Stomach smooth muscle (tissue), 2 donors: ENCODE data around the gene ARFGEF3.

Source experiments
- H3K27ac ChIP-seq: one replicate; pipeline ENCODE4 v1.7.0; 2013; ENCODE audit warnings: mild to moderate bottlenecking, low read length, inconsistent platforms
- H3K27me3 ChIP-seq, 2 donors: one replicate each; pipeline ENCODE4 v1.7.0; 2013; ENCODE audit warnings: low read length in 2 of 2; ENCODE audit not compliant: insufficient read depth in 2 of 2, control insufficient read depth in 1 of 2
- H3K36me3 ChIP-seq, 2 donors: one replicate each; pipeline ENCODE4 v1.7.0; 2013; ENCODE audit warnings: low read length in 2 of 2; ENCODE audit not compliant: control insufficient read depth in 2 of 2, insufficient read depth in 2 of 2
- H3K4me1 ChIP-seq: one replicate; pipeline ENCODE4 v1.7.0; 2013; ENCODE audit warnings: low read length; ENCODE audit not compliant: control insufficient read depth, insufficient read depth
- H3K4me3 ChIP-seq, 2 donors: one replicate each; pipeline ENCODE4 v1.7.0; 2013; ENCODE audit warnings: low read length in 2 of 2
- H3K9ac ChIP-seq, 2 donors: one replicate each; pipeline ENCODE4 v1.7.0; 2013; ENCODE audit warnings: low read length in 2 of 2, mild to moderate bottlenecking in 1 of 2
- H3K9me3 ChIP-seq, 2 donors: one replicate each; pipeline ENCODE4 v1.7.0; 2013; ENCODE audit warnings: low read length in 2 of 2; ENCODE audit not compliant: control insufficient read depth in 2 of 2
- donor health status: healthy.
- donor health status: Pancreatic carcinoma.

The ARFGEF3 gene

DNA sequence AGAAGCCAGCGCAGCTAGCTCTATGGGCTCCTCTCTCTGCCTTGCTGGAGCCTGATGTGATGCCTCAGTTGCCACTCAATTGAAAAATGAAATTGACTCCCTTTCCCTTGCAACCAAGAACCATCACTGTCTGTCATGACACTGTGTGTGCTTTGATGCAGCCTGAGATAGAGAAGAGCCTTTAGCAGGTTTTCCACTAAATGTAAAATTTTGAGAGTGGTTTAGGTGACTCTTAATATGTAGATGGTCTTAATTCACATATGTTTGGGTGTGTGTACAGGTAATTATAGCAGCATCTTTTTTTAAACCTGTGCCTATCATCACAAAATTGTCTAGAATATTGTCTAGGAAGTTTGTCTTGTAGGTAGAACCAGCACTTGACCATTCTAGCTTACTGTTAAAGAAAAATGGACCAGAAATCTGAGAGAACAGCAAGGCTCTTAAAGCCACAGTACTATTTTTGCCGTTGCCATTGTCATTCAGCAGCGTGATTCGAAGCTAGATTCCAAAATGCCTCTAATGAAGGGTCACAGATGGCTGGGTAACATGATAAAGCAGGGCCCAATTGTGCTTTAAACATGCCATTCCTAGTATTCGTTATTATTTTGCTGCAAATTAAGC lies 1.3 kb downstream of the ARFGEF3 start:
- Histone ChIP-seq H3K4me3 (no peak overlapping the region), H3K9ac (no peak overlapping the region), H3K4me1 (peaks cover 12% of the 10 kb centered on the region), H3K36me3 (no peaks in the 10 kb centered on the region), H3K27me3 (peaks cover 16 to 27% of the 10 kb centered on the region in 2 donors), H3K9me3 (no peaks in the 10 kb centered on the region), H3K27ac (no peak overlapping the region)

DNA sequence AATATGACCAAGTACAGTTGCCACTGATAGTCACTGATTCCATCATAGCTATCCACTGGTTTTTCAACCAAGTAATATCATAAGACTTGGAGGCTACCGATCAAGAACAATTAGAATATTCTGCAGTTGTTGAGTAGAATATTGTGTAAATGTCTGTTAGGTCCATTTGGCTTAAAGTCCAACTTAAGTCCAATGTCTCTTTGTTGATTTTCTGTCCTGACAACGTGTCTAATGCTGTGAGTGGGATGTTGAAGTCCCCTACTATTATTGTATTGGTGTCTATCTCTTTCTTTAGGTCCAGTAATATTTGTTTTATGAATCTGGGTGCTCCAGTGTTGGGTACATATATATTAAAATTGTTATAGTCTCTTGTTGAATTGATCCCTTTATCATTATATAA lies 13.9 kb downstream of the ARFGEF3 start:
- H3K4me3 ChIP-seq, result no peak overlapping the region
- H3K4me1 ChIP-seq, result no peaks in the 10 kb centered on the region
- H3K9ac ChIP-seq, result no peak overlapping the region
- no peak overlapping the region for H3K27ac ChIP-seq
- H3K27me3 ChIP-seq, result no peaks in the 10 kb centered on the region
- no peaks in the 10 kb centered on the region for H3K36me3 ChIP-seq
- H3K9me3 ChIP-seq, result no peaks in the 10 kb centered on the region

DNA sequence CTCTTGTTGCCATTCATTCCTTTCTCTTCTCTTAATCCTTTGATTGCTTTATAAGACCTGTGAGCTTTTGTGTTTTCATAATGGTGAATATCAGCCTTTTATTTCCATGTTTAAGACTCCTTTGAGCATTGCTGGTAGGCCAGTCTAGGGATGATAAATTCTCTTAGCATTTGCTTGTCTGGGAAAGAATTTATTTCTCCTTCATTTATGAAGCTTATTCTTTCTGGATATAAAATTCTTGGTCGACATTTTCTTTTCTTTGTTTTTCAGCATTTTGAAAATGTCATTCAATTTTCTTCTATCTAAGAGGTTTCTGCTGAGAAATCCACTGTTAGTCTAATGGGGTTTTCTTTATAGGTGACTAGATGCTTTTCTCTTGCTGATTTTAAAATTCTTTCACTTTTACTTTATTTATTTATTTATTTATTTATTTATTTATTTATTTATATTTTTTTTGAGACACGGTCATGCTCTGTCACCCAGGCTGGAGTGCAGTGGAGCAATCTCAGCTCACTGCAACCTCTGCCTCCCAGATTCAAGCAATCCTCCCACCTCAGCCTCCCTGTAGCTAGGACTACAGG lies 15.0 kb downstream of the ARFGEF3 start:
- Histone ChIP-seq H3K9me3 (no peaks in the 10 kb centered on the region), H3K27ac (no peak overlapping the region), H3K27me3 (no peaks in the 10 kb centered on the region), H3K36me3 (no peaks in the 10 kb centered on the region), H3K9ac (no peak overlapping the region), H3K4me3 (no peak overlapping the region), H3K4me1 (no peaks in the 10 kb centered on the region)

DNA sequence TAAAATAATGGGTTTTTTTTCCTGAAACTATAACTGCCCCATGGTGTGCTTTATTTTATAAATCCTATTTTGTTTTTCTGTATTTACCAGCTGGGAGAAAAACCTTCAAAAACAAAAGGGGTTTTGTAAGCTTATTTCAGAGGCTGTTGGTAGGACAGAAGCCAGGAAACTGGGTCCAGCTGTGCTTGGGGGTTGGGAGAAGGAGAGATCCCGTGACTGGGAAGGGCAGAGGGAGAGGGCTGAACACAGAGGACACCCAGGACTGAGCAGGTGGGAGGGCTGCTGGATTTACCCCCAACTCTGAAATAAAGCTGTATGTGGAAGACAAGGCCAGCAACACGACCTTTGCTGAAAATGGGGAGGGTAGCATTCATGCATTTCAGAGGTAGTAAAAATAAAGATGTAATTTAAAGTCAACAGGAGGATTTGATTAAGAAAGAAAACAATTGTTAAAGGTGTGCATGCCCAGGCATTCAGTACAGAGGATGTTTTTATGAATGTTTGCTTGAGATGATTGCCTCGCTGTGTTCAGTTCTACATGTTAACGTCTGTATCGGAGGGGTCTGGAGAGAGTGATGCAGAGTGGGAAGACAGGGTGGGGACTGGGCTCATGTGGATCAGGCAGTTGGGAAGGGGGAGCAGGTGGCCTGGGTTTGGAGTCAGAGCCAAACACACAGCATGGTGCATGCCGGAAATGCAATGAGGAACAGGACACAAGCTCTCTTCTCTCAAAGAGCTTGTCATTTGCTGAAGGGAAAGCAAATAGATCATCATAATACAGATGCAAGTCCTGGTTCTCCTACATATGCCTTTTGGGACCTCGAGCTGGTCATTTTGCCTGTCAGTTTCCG lies 21.4 kb downstream of the ARFGEF3 start:
- H3K27ac ChIP-seq, result no peak overlapping the region
- H3K36me3 ChIP-seq, result no peaks in the 10 kb centered on the region
- H3K27me3 ChIP-seq, result no peaks in the 10 kb centered on the region
- no peaks in the 10 kb centered on the region for H3K9me3 ChIP-seq
- no peaks in the 10 kb centered on the region for H3K4me1 ChIP-seq
- H3K4me3 ChIP-seq, result no peak overlapping the region
- no peak overlapping the region for H3K9ac ChIP-seq

GRCh38 chr6:138183790-138184134 lies 22.0 kb downstream of the ARFGEF3 start:
- H3K4me1 ChIP-seq, result no peaks in the 10 kb centered on the region
- H3K9ac ChIP-seq, result no peak overlapping the region
- no peaks in the 10 kb centered on the region for H3K9me3 ChIP-seq
- H3K27me3 ChIP-seq, result no peaks in the 10 kb centered on the region
- no peak overlapping the region for H3K27ac ChIP-seq
- H3K36me3 ChIP-seq, result no peaks in the 10 kb centered on the region
- no peak overlapping the region for H3K4me3 ChIP-seq

DNA sequence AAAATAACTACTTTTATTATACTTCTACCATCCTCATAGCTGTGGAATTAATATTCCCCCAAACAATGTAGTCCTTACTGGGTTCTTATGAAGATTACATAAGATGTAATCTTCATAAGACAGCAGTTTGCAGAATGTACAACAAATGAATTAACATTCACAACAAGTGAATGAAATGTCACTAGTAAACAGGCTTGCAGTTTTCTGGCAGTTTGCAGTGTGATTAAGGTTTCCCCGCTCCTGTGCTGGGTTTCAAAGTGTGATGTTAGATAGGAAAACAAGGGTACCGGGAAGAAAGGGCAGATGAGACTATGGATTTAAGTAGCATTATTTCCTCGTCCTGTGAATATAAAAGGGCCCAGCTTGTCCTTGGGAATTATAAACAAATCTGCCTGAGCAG lies 22.5 kb downstream of the ARFGEF3 start:
- H3K27ac ChIP-seq, result no peak overlapping the region
- no peaks in the 10 kb centered on the region for H3K4me1 ChIP-seq
- no peak overlapping the region for H3K4me3 ChIP-seq
- no peaks in the 10 kb centered on the region for H3K9me3 ChIP-seq
- H3K27me3 ChIP-seq, result no peaks in the 10 kb centered on the region
- H3K9ac ChIP-seq, result no peak overlapping the region
- no peaks in the 10 kb centered on the region for H3K36me3 ChIP-seq

DNA sequence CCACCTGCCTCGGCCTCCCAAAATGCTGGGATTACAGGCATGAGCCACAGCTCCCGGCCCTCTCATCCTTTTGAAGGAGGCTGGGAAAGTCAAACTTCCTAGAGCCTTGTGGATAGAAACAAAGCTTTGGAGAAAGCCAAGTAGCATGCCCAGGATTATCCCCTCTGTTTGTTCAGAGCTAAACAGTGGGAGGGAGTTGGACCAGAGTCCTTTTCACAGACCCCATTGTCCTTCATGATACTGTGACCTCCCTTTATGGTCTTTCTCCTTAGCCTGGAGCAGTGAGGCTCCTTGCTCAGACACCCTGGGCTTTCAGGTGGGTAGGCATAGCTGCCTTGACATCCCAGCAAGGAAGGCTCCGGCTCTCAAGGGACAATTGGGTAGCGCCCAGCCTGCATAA lies 25.4 kb downstream of the ARFGEF3 start:
- H3K9me3 ChIP-seq, result no peaks in the 10 kb centered on the region
- H3K9ac ChIP-seq, result no peak overlapping the region
- H3K4me1 ChIP-seq, result no peaks in the 10 kb centered on the region
- no peak overlapping the region for H3K4me3 ChIP-seq
- no peaks in the 10 kb centered on the region for H3K36me3 ChIP-seq
- no peak overlapping the region for H3K27ac ChIP-seq
- no peaks in the 10 kb centered on the region for H3K27me3 ChIP-seq

- no peaks in the 10 kb centered on the region for H3K27me3 ChIP-seq
- H3K4me1 ChIP-seq, result no peaks in the 10 kb centered on the region
- H3K36me3 ChIP-seq, result no peaks in the 10 kb centered on the region
- no peak overlapping the region for H3K9ac ChIP-seq
- no peaks in the 10 kb centered on the region for H3K9me3 ChIP-seq
- no peak overlapping the region for H3K27ac ChIP-seq
- no peak overlapping the region for H3K4me3 ChIP-seq
These were observed 26.7 kb downstream of the ARFGEF3 start for GRCh38 chr6:138188278-138188941.

GRCh38 chr6:138194287-138194686 lies 32.5 kb downstream of the ARFGEF3 start:
- no peaks in the 10 kb centered on the region for H3K9me3 ChIP-seq
- H3K36me3 ChIP-seq, result no peaks in the 10 kb centered on the region
- no peak overlapping the region for H3K27ac ChIP-seq
- H3K4me1 ChIP-seq, result no peaks in the 10 kb centered on the region
- H3K9ac ChIP-seq, result no peak overlapping the region
- no peak overlapping the region for H3K4me3 ChIP-seq
- no peaks in the 10 kb centered on the region for H3K27me3 ChIP-seq

DNA sequence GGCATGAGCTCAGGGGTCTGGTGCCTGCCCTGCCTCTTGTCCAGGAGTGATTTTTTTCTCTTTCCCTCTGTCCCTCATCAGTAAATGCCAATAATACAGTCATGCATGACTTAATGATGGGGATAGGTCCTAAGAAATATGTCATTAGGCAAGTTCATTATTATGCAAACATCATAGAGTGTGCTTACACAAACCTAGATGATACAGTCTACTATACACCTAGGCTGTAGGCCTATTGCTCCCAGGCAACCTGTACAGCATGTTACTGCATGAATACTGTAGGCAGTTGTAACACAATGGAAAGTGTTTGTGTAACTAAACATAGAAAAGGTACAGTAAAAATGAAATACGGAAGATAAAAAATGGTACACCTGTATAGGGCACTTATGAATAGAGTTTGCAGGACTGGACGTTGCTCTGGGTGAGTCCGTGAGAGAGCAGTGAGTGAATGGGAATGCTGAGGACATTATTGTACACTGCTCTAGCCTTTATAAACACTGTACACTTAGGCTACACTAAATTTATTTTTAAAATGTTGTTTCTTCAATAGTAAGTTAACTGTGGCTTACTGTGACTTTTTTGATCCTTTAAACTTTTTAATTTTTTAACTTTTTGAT lies 34.5 kb downstream of the ARFGEF3 start:
- H3K36me3 ChIP-seq, result no peaks in the 10 kb centered on the region
- no peaks in the 10 kb centered on the region for H3K27me3 ChIP-seq
- no peaks in the 10 kb centered on the region for H3K4me1 ChIP-seq
- no peak overlapping the region for H3K9ac ChIP-seq
- H3K9me3 ChIP-seq, result no peaks in the 10 kb centered on the region
- no peak overlapping the region for H3K4me3 ChIP-seq
- no peak overlapping the region for H3K27ac ChIP-seq
